ENCODE measurements around the gene SLC25A6. TPM values are rescaled to one million over a fixed set of nuclear protein-coding genes. Genes with fewer than 3 reads are reported as not detected.

Gene SLC25A6
- total RNA-seq, 1 donor from 2014 or later, result 442 TPM

DNA sequence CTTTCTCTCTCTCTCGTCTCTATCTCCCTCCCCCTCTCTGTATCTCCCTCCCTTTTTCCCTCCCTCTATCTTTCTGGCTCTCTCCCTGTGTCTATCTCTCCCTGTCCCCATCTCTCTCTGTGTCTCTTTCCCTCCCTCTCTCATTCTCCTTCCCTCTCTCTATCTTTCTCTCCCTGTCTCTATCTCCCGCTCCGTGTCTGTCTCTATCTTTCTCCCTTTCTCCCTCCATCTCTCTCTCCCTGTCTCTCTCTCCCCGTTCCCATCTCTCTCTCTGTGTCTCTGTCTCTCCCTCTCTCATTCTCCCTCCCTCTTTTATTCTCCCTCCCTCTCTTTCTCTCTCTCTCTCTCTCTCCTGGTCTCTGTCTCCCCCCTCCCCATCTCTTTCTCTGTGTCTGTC, 32.4 kb downstream of the SLC25A6 start:
- no peaks in the 10 kb centered on the region for H3K4me1 ChIP-seq
- no peak overlapping the region for H3K4me3 ChIP-seq
- no peaks in the 10 kb centered on the region for H3K9me3 ChIP-seq
- H3K27me3 ChIP-seq, result no peaks in the 10 kb centered on the region
- TF ChIP-seq POLR2A (IDR thresholded peaks at IDR 0.05) (no peak), POLR2AphosphoS5 (IDR thresholded peaks at IDR 0.05; ENCODE audit: insufficient read depth in 1 of 2, low read depth in 1 of 2) (no peak)
- TF ChIP-seq, protein P1, sequence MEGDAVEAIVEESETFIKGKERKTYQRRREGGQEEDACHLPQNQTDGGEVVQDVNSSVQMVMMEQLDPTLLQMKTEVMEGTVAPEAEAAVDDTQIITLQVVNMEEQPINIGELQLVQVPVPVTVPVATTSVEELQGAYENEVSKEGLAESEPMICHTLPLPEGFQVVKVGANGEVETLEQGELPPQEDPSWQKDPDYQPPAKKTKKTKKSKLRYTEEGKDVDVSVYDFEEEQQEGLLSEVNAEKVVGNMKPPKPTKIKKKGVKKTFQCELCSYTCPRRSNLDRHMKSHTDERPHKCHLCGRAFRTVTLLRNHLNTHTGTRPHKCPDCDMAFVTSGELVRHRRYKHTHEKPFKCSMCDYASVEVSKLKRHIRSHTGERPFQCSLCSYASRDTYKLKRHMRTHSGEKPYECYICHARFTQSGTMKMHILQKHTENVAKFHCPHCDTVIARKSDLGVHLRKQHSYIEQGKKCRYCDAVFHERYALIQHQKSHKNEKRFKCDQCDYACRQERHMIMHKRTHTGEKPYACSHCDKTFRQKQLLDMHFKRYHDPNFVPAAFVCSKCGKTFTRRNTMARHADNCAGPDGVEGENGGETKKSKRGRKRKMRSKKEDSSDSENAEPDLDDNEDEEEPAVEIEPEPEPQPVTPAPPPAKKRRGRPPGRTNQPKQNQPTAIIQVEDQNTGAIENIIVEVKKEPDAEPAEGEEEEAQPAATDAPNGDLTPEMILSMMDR (IDR thresholded peaks at IDR 0.05), result no peak
- peaks cover 0 to 21% of the 10 kb centered on the region in 2 donors for H3K36me3 ChIP-seq
- no peak for DNase-seq (ENCODE audit: extremely low spot score in 2 of 2)
- H3K27ac ChIP-seq, result no peak overlapping the region
- intact Hi-C loops (cut with DNase I), result no loop called here

DNA sequence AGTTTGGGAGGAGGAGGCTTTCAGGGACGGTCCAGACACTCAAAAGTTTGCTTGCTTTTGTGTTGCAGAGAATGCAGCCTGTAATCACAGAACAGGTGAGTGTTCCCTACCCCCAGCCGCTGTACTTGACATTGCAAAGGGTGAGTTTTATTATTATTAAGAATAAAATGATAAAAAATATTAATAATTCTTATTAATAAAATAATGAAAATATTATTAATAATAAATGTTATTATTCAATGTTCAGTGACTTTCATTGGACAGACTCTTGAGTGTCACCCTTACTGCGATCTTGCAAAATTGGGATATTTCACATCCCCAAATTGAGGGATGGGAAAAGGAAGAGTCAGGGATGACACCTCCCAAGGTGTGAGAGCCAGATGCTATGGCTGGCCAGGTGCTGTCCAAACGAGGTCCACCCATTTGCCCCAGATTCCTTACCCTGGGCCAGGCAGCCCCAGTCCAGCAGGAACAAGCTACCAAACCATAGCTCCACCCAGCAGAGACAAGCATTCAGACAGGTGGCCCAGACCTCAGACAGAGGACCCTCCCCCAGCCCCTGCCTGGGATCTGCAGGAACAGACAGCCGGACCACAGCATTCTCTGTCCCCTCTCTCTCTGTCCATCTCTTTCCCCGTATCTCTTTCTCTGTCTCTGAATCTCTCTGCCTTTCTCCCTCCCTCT, 33.0 kb downstream of the SLC25A6 start:
- Histone ChIP-seq H3K9me3 (no peaks in the 10 kb centered on the region), H3K4me1 (no peaks in the 10 kb centered on the region), H3K4me3 (no peak overlapping the region), H3K27me3 (no peaks in the 10 kb centered on the region), H3K36me3 (peaks cover 0 to 21% of the 10 kb centered on the region in 2 donors), H3K27ac (no peak overlapping the region)
- intact Hi-C loops (cut with DNase I), result no loop called here
- no peak for DNase-seq (ENCODE audit: extremely low spot score in 2 of 2)
- TF ChIP-seq, protein P1 (IDR thresholded peaks at IDR 0.05), result no peak
- no peak for TF ChIP-seq POLR2AphosphoS5 (IDR thresholded peaks at IDR 0.05; ENCODE audit: insufficient read depth in 1 of 2, low read depth in 1 of 2)

DNA sequence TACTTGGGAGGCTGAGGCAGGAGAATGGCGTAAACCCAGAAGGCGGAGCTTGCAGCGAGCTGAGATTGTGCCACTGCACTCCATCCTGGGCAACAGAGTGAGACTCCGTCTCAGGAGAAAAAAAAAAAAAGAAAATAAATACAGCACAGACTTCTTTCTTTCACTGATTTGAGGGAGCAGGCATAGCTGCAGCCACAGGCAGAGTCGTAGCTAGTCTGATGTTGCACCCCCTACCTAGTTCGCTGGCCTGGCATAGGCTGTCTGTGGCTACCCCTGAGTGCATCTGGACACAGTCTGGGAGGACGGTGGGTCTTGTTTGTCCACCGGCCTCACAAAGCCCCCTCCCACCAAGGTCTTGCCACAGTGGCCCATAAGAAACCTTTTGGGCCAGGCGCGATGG, 33.9 kb downstream of the SLC25A6 start:
- H3K27ac ChIP-seq, result no peak overlapping the region
- H3K4me1 ChIP-seq, result no peaks in the 10 kb centered on the region
- H3K4me3 ChIP-seq, result no peak overlapping the region
- no peak for TF ChIP-seq POLR2AphosphoS5 (IDR thresholded peaks at IDR 0.05; ENCODE audit: insufficient read depth in 1 of 2, low read depth in 1 of 2)
- TF ChIP-seq, protein P1 (IDR thresholded peaks at IDR 0.05), result no peak
- TF ChIP-seq POLR2A (IDR thresholded peaks at IDR 0.05), result no peak
- no peaks in the 10 kb centered on the region for H3K9me3 ChIP-seq
- DNase-seq (ENCODE audit: extremely low spot score in 2 of 2), result no peak
- no peaks in the 10 kb centered on the region for H3K27me3 ChIP-seq
- peaks cover 0 to 16% of the 10 kb centered on the region in 2 donors for H3K36me3 ChIP-seq
- intact Hi-C loops (cut with DNase I), result no loop called here

DNA sequence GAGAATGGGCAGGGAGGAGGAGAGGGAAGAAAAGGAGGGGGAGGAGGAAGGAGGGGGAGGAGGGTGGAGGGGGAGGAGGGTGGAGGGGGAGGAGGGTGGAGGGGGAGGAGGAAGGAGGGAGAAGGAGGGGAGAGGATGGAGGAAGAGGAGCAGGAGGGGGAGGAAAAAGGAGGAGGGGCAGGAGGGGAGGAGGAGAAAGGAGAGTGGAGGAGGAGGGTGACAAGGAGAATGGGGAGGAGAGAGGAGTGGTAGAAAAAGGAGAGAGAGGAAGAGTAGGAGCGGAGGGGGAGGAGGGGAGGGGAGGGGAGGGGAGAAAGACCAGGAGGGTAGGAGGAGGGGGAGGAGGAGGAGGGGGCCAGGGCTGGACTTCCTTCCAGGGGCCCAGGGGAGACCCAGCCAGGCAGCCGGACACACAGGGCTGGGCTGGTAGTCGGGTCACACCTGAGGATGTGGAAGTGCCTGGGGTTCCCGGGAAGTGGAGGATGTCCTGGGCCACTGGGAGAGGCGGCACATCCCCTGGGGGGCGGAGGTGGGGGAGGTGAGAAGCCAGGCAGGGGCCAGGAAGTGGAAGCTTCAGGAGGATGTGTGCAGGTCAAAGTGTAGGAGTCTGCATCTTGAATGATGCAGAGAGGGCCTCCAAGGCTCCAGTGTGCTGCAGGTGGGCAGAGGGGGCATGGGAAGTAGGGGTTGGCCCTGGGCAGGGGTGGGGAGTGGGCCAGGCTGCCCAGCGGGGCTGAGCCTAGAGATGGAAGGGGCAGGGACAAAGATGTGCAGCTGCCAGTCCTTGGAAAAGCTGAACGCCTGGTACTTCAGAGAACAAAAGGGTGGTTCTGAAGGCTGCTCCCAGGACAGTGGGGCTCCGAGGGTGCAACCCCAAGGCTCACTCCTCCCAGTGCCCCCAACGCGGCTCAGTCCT, 36.5 kb downstream of the SLC25A6 start:
- Histone ChIP-seq H3K27me3 (no peaks in the 10 kb centered on the region), H3K36me3 (peaks cover 0 to 16% of the 10 kb centered on the region in 2 donors), H3K9me3 (no peaks in the 10 kb centered on the region), H3K4me1 (no peaks in the 10 kb centered on the region), H3K27ac (no peak overlapping the region), H3K4me3 (no peak overlapping the region)
- DNase-seq (ENCODE audit: extremely low spot score in 2 of 2), result no peak
- intact Hi-C loops (cut with DNase I), result no loop called here
- no peak for TF ChIP-seq POLR2A (IDR thresholded peaks at IDR 0.05)
- TF ChIP-seq POLR2AphosphoS5 (IDR thresholded peaks at IDR 0.05; ENCODE audit: insufficient read depth in 1 of 2, low read depth in 1 of 2), result no peak
- TF ChIP-seq, protein P1 (IDR thresholded peaks at IDR 0.05), result no peak
